Measurements from ENCODE around the gene SLC9A3.

The SLC9A3 gene

GRCh38 chr5:497090-497700 is 27.1 kb downstream of the SLC9A3 start:
- H3K27me3 ChIP-seq (ENCODE audit: control insufficient read depth in 1 of 2, insufficient read depth in 2 of 2, low read length in 2 of 2): peaks cover 0 to 8% of the 10 kb centered on the region in 2 donors
- H3K9me3 ChIP-seq (ENCODE audit: control insufficient read depth in 1 of 2, low read length in 2 of 2): no peaks in the 10 kb centered on the region

GRCh38 chr5:496028-496427 is 28.2 kb downstream of the SLC9A3 start:
- H3K27me3 ChIP-seq (ENCODE audit: control insufficient read depth in 1 of 2, insufficient read depth in 2 of 2, low read length in 2 of 2): peaks cover 0 to 8% of the 10 kb centered on the region in 2 donors

More at GRCh38 chr5:497090-497700, 27.1 kb downstream of the SLC9A3 start:
- Histone ChIP-seq H3K4me3 (ENCODE audit: low read depth in 1 of 2, low read length in 2 of 2) (no peak overlapping the region), H3K4me1 (ENCODE audit: control insufficient read depth in 1 of 2, insufficient read depth in 2 of 2, low read length in 2 of 2) (peaks cover 9 to 15% of the 10 kb centered on the region in 2 donors), H3K27ac (ENCODE audit: low read depth, low read length) (no peak overlapping the region), H3K36me3 (ENCODE audit: control insufficient read depth in 1 of 2, insufficient read depth in 2 of 2, low read length in 2 of 2) (no peaks in the 10 kb centered on the region), H3K9ac (ENCODE audit: low read depth in 1 of 2, low read length in 2 of 2) (no peak overlapping the region)

GRCh38 chr5:494667-495255 is 29.5 kb downstream of the SLC9A3 start:
- Histone ChIP-seq H3K9me3 (ENCODE audit: control insufficient read depth in 1 of 2, low read length in 2 of 2) (no peaks in the 10 kb centered on the region), H3K27ac (ENCODE audit: low read depth, low read length) (no peak overlapping the region), H3K27me3 (ENCODE audit: control insufficient read depth in 1 of 2, insufficient read depth in 2 of 2, low read length in 2 of 2) (peaks cover 0 to 8% of the 10 kb centered on the region in 2 donors), H3K9ac (ENCODE audit: low read depth in 1 of 2, low read length in 2 of 2) (no peak overlapping the region), H3K4me3 (ENCODE audit: low read depth in 1 of 2, low read length in 2 of 2) (no peak overlapping the region), H3K4me1 (ENCODE audit: control insufficient read depth in 1 of 2, insufficient read depth in 2 of 2, low read length in 2 of 2) (peaks cover 9% of the 10 kb centered on the region in 2 donors), H3K36me3 (ENCODE audit: control insufficient read depth in 1 of 2, insufficient read depth in 2 of 2, low read length in 2 of 2) (no peaks in the 10 kb centered on the region)

More at GRCh38 chr5:496028-496427, 28.2 kb downstream of the SLC9A3 start:
- H3K4me1 ChIP-seq (ENCODE audit: control insufficient read depth in 1 of 2, insufficient read depth in 2 of 2, low read length in 2 of 2): peaks cover 9 to 15% of the 10 kb centered on the region in 2 donors
- no peaks in the 10 kb centered on the region for H3K9me3 ChIP-seq (ENCODE audit: control insufficient read depth in 1 of 2, low read length in 2 of 2)
- no peak overlapping the region for H3K9ac ChIP-seq (ENCODE audit: low read depth in 1 of 2, low read length in 2 of 2)
- no peak overlapping the region for H3K4me3 ChIP-seq (ENCODE audit: low read depth in 1 of 2, low read length in 2 of 2)
- H3K27ac ChIP-seq (ENCODE audit: low read depth, low read length): no peak overlapping the region
- H3K36me3 ChIP-seq (ENCODE audit: control insufficient read depth in 1 of 2, insufficient read depth in 2 of 2, low read length in 2 of 2): no peaks in the 10 kb centered on the region

GRCh38 chr5:493758-494157 is 30.5 kb downstream of the SLC9A3 start:
- Histone ChIP-seq H3K4me3 (ENCODE audit: low read depth in 1 of 2, low read length in 2 of 2) (no peak overlapping the region), H3K27me3 (ENCODE audit: control insufficient read depth in 1 of 2, insufficient read depth in 2 of 2, low read length in 2 of 2) (peaks cover 0 to 1% of the 10 kb centered on the region in 2 donors)

GRCh38 chr5:493119-493701 is 31.0 kb downstream of the SLC9A3 start:
- no peaks in the 10 kb centered on the region for H3K36me3 ChIP-seq (ENCODE audit: control insufficient read depth in 1 of 2, insufficient read depth in 2 of 2, low read length in 2 of 2)
- no peak overlapping the region for H3K27ac ChIP-seq (ENCODE audit: low read depth, low read length)
- H3K4me3 ChIP-seq (ENCODE audit: low read depth in 1 of 2, low read length in 2 of 2): no peak overlapping the region
- H3K9me3 ChIP-seq (ENCODE audit: control insufficient read depth in 1 of 2, low read length in 2 of 2): no peaks in the 10 kb centered on the region
- H3K4me1 ChIP-seq (ENCODE audit: control insufficient read depth in 1 of 2, insufficient read depth in 2 of 2, low read length in 2 of 2): no peaks in the 10 kb centered on the region
- H3K27me3 ChIP-seq (ENCODE audit: control insufficient read depth in 1 of 2, insufficient read depth in 2 of 2, low read length in 2 of 2): no peaks in the 10 kb centered on the region
- H3K9ac ChIP-seq (ENCODE audit: low read depth in 1 of 2, low read length in 2 of 2): no peak overlapping the region

More at GRCh38 chr5:493758-494157, 30.5 kb downstream of the SLC9A3 start:
- Histone ChIP-seq H3K27ac (ENCODE audit: low read depth, low read length) (no peak overlapping the region), H3K9me3 (ENCODE audit: control insufficient read depth in 1 of 2, low read length in 2 of 2) (no peaks in the 10 kb centered on the region), H3K9ac (ENCODE audit: low read depth in 1 of 2, low read length in 2 of 2) (no peak overlapping the region), H3K4me1 (ENCODE audit: control insufficient read depth in 1 of 2, insufficient read depth in 2 of 2, low read length in 2 of 2) (peaks cover 0 to 2% of the 10 kb centered on the region in 2 donors), H3K36me3 (ENCODE audit: control insufficient read depth in 1 of 2, insufficient read depth in 2 of 2, low read length in 2 of 2) (no peaks in the 10 kb centered on the region)

GRCh38 chr5:492314-492893 is 31.8 kb downstream of the SLC9A3 start:
- H3K4me3 ChIP-seq (ENCODE audit: low read depth in 1 of 2, low read length in 2 of 2): no peak overlapping the region
- no peak overlapping the region for H3K9ac ChIP-seq (ENCODE audit: low read depth in 1 of 2, low read length in 2 of 2)
- H3K27ac ChIP-seq (ENCODE audit: low read depth, low read length): no peak overlapping the region
- no peaks in the 10 kb centered on the region for H3K27me3 ChIP-seq (ENCODE audit: control insufficient read depth in 1 of 2, insufficient read depth in 2 of 2, low read length in 2 of 2)
- no peaks in the 10 kb centered on the region for H3K36me3 ChIP-seq (ENCODE audit: control insufficient read depth in 1 of 2, insufficient read depth in 2 of 2, low read length in 2 of 2)
- no peaks in the 10 kb centered on the region for H3K9me3 ChIP-seq (ENCODE audit: control insufficient read depth in 1 of 2, low read length in 2 of 2)
- H3K4me1 ChIP-seq (ENCODE audit: control insufficient read depth in 1 of 2, insufficient read depth in 2 of 2, low read length in 2 of 2): no peaks in the 10 kb centered on the region

- Histone ChIP-seq H3K4me3 (ENCODE audit: low read depth in 1 of 2, low read length in 2 of 2) (no peak overlapping the region), H3K27me3 (ENCODE audit: control insufficient read depth in 1 of 2, insufficient read depth in 2 of 2, low read length in 2 of 2) (no peaks in the 10 kb centered on the region), H3K9ac (ENCODE audit: low read depth in 1 of 2, low read length in 2 of 2) (no peak overlapping the region), H3K9me3 (ENCODE audit: control insufficient read depth in 1 of 2, low read length in 2 of 2) (no peaks in the 10 kb centered on the region), H3K36me3 (ENCODE audit: control insufficient read depth in 1 of 2, insufficient read depth in 2 of 2, low read length in 2 of 2) (no peaks in the 10 kb centered on the region), H3K27ac (ENCODE audit: low read depth, low read length) (no peak overlapping the region), H3K4me1 (ENCODE audit: control insufficient read depth in 1 of 2, insufficient read depth in 2 of 2, low read length in 2 of 2) (no peaks in the 10 kb centered on the region)
These were observed 32.4 kb downstream of the SLC9A3 start for GRCh38 chr5:491856-492155.

- Histone ChIP-seq H3K9ac (ENCODE audit: low read depth in 1 of 2, low read length in 2 of 2) (no peak overlapping the region), H3K36me3 (ENCODE audit: control insufficient read depth in 1 of 2, insufficient read depth in 2 of 2, low read length in 2 of 2) (no peaks in the 10 kb centered on the region), H3K4me3 (ENCODE audit: low read depth in 1 of 2, low read length in 2 of 2) (no peak overlapping the region), H3K27me3 (ENCODE audit: control insufficient read depth in 1 of 2, insufficient read depth in 2 of 2, low read length in 2 of 2) (peaks cover 0 to 3% of the 10 kb centered on the region in 2 donors), H3K9me3 (ENCODE audit: control insufficient read depth in 1 of 2, low read length in 2 of 2) (no peaks in the 10 kb centered on the region), H3K4me1 (ENCODE audit: control insufficient read depth in 1 of 2, insufficient read depth in 2 of 2, low read length in 2 of 2) (no peaks in the 10 kb centered on the region), H3K27ac (ENCODE audit: low read depth, low read length) (no peak overlapping the region)
These were observed 33.0 kb downstream of the SLC9A3 start for GRCh38 chr5:491119-491855.

GRCh38 chr5:490116-491106 is 33.8 kb downstream of the SLC9A3 start:
- no peak overlapping the region for H3K27ac ChIP-seq (ENCODE audit: low read depth, low read length)
- no peaks in the 10 kb centered on the region for H3K9me3 ChIP-seq (ENCODE audit: control insufficient read depth in 1 of 2, low read length in 2 of 2)
- H3K36me3 ChIP-seq (ENCODE audit: control insufficient read depth in 1 of 2, insufficient read depth in 2 of 2, low read length in 2 of 2): no peaks in the 10 kb centered on the region
- H3K27me3 ChIP-seq (ENCODE audit: control insufficient read depth in 1 of 2, insufficient read depth in 2 of 2, low read length in 2 of 2): peaks cover 2 to 4% of the 10 kb centered on the region in 2 donors
- no peaks in the 10 kb centered on the region for H3K4me1 ChIP-seq (ENCODE audit: control insufficient read depth in 1 of 2, insufficient read depth in 2 of 2, low read length in 2 of 2)
- no peak overlapping the region for H3K9ac ChIP-seq (ENCODE audit: low read depth in 1 of 2, low read length in 2 of 2)
- no peak overlapping the region for H3K4me3 ChIP-seq (ENCODE audit: low read depth in 1 of 2, low read length in 2 of 2)

Measured in duodenal mucosa (tissue), 2 donors.